ENCODE data around the gene SPEF1.

The SPEF1 gene

GRCh38 chr20:3786126-3786484 lies 4.9 kb upstream of the SPEF1 start:
- Histone ChIP-seq H3K27me3 (ENCODE audit: insufficient read depth, low read length) (peaks cover 17% of the 10 kb centered on the region), H3K9me3 (ENCODE audit: insufficient read depth, low read depth, low read length) (no peaks in the 10 kb centered on the region), H3K9ac (ENCODE audit: low read depth, low read length) (peak overlapping the region; percentile 86), H3K4me1 (ENCODE audit: insufficient read depth, low read length) (0 out of 2 replicates have a peak, but pooled peaks cover 5% of the 10 kb centered on the region), H3K36me3 (ENCODE audit: insufficient read depth, low read length) (peaks cover 7% of the 10 kb centered on the region; the same call in 1 of the 2 replicates), H3K4me3 (ENCODE audit: low read length) (peak overlapping the region; percentile 88), H3K27ac (ENCODE audit: low read depth, low read length) (no peak overlapping the region)
- WGBS = 3% methylated on average over 35 of the region's 35 CpGs

- Histone ChIP-seq H3K9ac (ENCODE audit: low read depth, low read length) (peak overlapping the region; percentile 86), H3K27ac (ENCODE audit: low read depth, low read length) (no peak overlapping the region), H3K4me1 (ENCODE audit: insufficient read depth, low read length) (peaks cover 9% of the 10 kb centered on the region; the same call in 1 of the 2 replicates)
Observed at GRCh38 chr20:3785240-3786125, 4.2 kb upstream of the SPEF1 start.

GRCh38 chr20:3784863-3785239 lies 3.6 kb upstream of the SPEF1 start:
- Histone ChIP-seq H3K36me3 (ENCODE audit: insufficient read depth, low read length) (peaks cover 7% of the 10 kb centered on the region; the same call in 1 of the 2 replicates), H3K4me3 (ENCODE audit: low read length) (no peak overlapping the region), H3K27ac (ENCODE audit: low read depth, low read length) (no peak overlapping the region), H3K27me3 (ENCODE audit: insufficient read depth, low read length) (peaks cover 25% of the 10 kb centered on the region), H3K9me3 (ENCODE audit: insufficient read depth, low read depth, low read length) (no peaks in the 10 kb centered on the region), H3K4me1 (ENCODE audit: insufficient read depth, low read length) (peaks cover 9% of the 10 kb centered on the region; the same call in 1 of the 2 replicates), H3K9ac (ENCODE audit: low read depth, low read length) (no peak overlapping the region)
- 92% methylated on average over 6 of the region's 6 CpGs for WGBS

More at GRCh38 chr20:3785240-3786125, 4.2 kb upstream of the SPEF1 start:
- Histone ChIP-seq H3K27me3 (ENCODE audit: insufficient read depth, low read length) (peaks cover 20% of the 10 kb centered on the region), H3K36me3 (ENCODE audit: insufficient read depth, low read length) (peaks cover 7% of the 10 kb centered on the region; the same call in 1 of the 2 replicates), H3K4me3 (ENCODE audit: low read length) (peak overlapping the region; percentile 88), H3K9me3 (ENCODE audit: insufficient read depth, low read depth, low read length) (no peaks in the 10 kb centered on the region)
- WGBS = 55% methylated on average over 79 of the region's 79 CpGs

- Histone ChIP-seq H3K27me3 (ENCODE audit: insufficient read depth, low read length) (peaks cover 31% of the 10 kb centered on the region), H3K27ac (ENCODE audit: low read depth, low read length) (no peak overlapping the region), H3K9me3 (ENCODE audit: insufficient read depth, low read depth, low read length) (no peaks in the 10 kb centered on the region), H3K4me3 (ENCODE audit: low read length) (no peak overlapping the region), H3K36me3 (ENCODE audit: insufficient read depth, low read length) (peaks cover 7% of the 10 kb centered on the region; the same call in 1 of the 2 replicates), H3K4me1 (ENCODE audit: insufficient read depth, low read length) (peaks cover 9% of the 10 kb centered on the region; the same call in 1 of the 2 replicates), H3K9ac (ENCODE audit: low read depth, low read length) (no peak overlapping the region)
- 96% methylated on average over 17 of the region's 17 CpGs for WGBS
Observed at GRCh38 chr20:3784216-3784853, 3.1 kb upstream of the SPEF1 start.

- H3K4me1 ChIP-seq (ENCODE audit: insufficient read depth, low read length) = peaks cover 9% of the 10 kb centered on the region; the same call in 1 of the 2 replicates
- no peak overlapping the region for H3K27ac ChIP-seq (ENCODE audit: low read depth, low read length)
- H3K9ac ChIP-seq (ENCODE audit: low read depth, low read length) = no peak overlapping the region
- H3K4me3 ChIP-seq (ENCODE audit: low read length) = no peak overlapping the region
- no peaks in the 10 kb centered on the region for H3K9me3 ChIP-seq (ENCODE audit: insufficient read depth, low read depth, low read length)
- H3K27me3 ChIP-seq (ENCODE audit: insufficient read depth, low read length) = peaks cover 37% of the 10 kb centered on the region
- H3K36me3 ChIP-seq (ENCODE audit: insufficient read depth, low read length) = peaks cover 7% of the 10 kb centered on the region; the same call in 1 of the 2 replicates
- 91% methylated on average over 10 of the region's 10 CpGs for WGBS
Observed at GRCh38 chr20:3783511-3784195, 2.4 kb upstream of the SPEF1 start.

- Histone ChIP-seq H3K36me3 (ENCODE audit: insufficient read depth, low read length) (peaks cover 7% of the 10 kb centered on the region; the same call in 1 of the 2 replicates), H3K4me3 (ENCODE audit: low read length) (no peak overlapping the region), H3K9me3 (ENCODE audit: insufficient read depth, low read depth, low read length) (no peaks in the 10 kb centered on the region), H3K4me1 (ENCODE audit: insufficient read depth, low read length) (peaks cover 9% of the 10 kb centered on the region; the same call in 1 of the 2 replicates), H3K27me3 (ENCODE audit: insufficient read depth, low read length) (peaks cover 39% of the 10 kb centered on the region), H3K27ac (ENCODE audit: low read depth, low read length) (no peak overlapping the region), H3K9ac (ENCODE audit: low read depth, low read length) (no peak overlapping the region)
- WGBS = 80% methylated on average over 2 of the region's 2 CpGs
Observed at GRCh38 chr20:3783068-3783489, 1.8 kb upstream of the SPEF1 start.

- H3K4me3 ChIP-seq (ENCODE audit: low read length) = no peak overlapping the region
- peaks cover 9% of the 10 kb centered on the region; the same call in 1 of the 2 replicates for H3K4me1 ChIP-seq (ENCODE audit: insufficient read depth, low read length)
- H3K9me3 ChIP-seq (ENCODE audit: insufficient read depth, low read depth, low read length) = no peaks in the 10 kb centered on the region
- no peak overlapping the region for H3K9ac ChIP-seq (ENCODE audit: low read depth, low read length)
- WGBS = 93% methylated on average over 6 of the region's 6 CpGs
- H3K36me3 ChIP-seq (ENCODE audit: insufficient read depth, low read length) = peaks cover 7% of the 10 kb centered on the region; the same call in 1 of the 2 replicates
- H3K27me3 ChIP-seq (ENCODE audit: insufficient read depth, low read length) = peaks cover 41% of the 10 kb centered on the region
- no peak overlapping the region for H3K27ac ChIP-seq (ENCODE audit: low read depth, low read length)
Observed at GRCh38 chr20:3782597-3782996, 1.3 kb upstream of the SPEF1 start.

GRCh38 chr20:3778976-3779375 lies 2.3 kb downstream of the SPEF1 start:
- Histone ChIP-seq H3K27ac (ENCODE audit: low read depth, low read length) (no peak overlapping the region), H3K9me3 (ENCODE audit: insufficient read depth, low read depth, low read length) (no peaks in the 10 kb centered on the region), H3K36me3 (ENCODE audit: insufficient read depth, low read length) (no peaks in the 10 kb centered on the region), H3K4me3 (ENCODE audit: low read length) (peak overlapping the region; percentile 58; the same call in 1 of the 2 replicates), H3K9ac (ENCODE audit: low read depth, low read length) (no peak overlapping the region), H3K4me1 (ENCODE audit: insufficient read depth, low read length) (peaks cover 4% of the 10 kb centered on the region; the same call in 1 of the 2 replicates), H3K27me3 (ENCODE audit: insufficient read depth, low read length) (peaks cover 55% of the 10 kb centered on the region)
- 60% methylated on average over 18 of the region's 18 CpGs for WGBS

- Histone ChIP-seq H3K4me3 (ENCODE audit: low read length) (peak overlapping the region; percentile 58), H3K9me3 (ENCODE audit: insufficient read depth, low read depth, low read length) (no peaks in the 10 kb centered on the region), H3K27me3 (ENCODE audit: insufficient read depth, low read length) (peaks cover 55% of the 10 kb centered on the region), H3K4me1 (ENCODE audit: insufficient read depth, low read length) (peaks cover 4% of the 10 kb centered on the region; the same call in 1 of the 2 replicates), H3K36me3 (ENCODE audit: insufficient read depth, low read length) (no peaks in the 10 kb centered on the region), H3K9ac (ENCODE audit: low read depth, low read length) (peak overlapping the region; percentile 53; the same call in 1 of the 2 replicates), H3K27ac (ENCODE audit: low read depth, low read length) (no peak overlapping the region)
- 2% methylated on average over 70 of the region's 70 CpGs for WGBS
Observed at GRCh38 chr20:3777716-3778629, 3.3 kb downstream of the SPEF1 start.

- Histone ChIP-seq H3K36me3 (ENCODE audit: insufficient read depth, low read length) (no peaks in the 10 kb centered on the region), H3K27ac (ENCODE audit: low read depth, low read length) (no peak overlapping the region), H3K9ac (ENCODE audit: low read depth, low read length) (no peak overlapping the region), H3K9me3 (ENCODE audit: insufficient read depth, low read depth, low read length) (no peaks in the 10 kb centered on the region), H3K4me1 (ENCODE audit: insufficient read depth, low read length) (peaks cover 4% of the 10 kb centered on the region; the same call in 1 of the 2 replicates), H3K27me3 (ENCODE audit: insufficient read depth, low read length) (peaks cover 55% of the 10 kb centered on the region), H3K4me3 (ENCODE audit: low read length) (peak overlapping the region; percentile 58)
- WGBS = 16% methylated on average over 16 of the region's 16 CpGs
Observed at GRCh38 chr20:3777381-3777715, 3.9 kb downstream of the SPEF1 start.

All from HUES64 (cell line).